GM18526 (cell line): ENCODE measurements around the gene SP7.

Experiments
- POLR2A ChIP-seq: IDR thresholded peaks from 3 replicates; pipeline ENCODE4 v1.6.1; 2011; ENCODE audit not compliant: insufficient read length; ENCODE audit errors: extremely low read depth

Gene SP7

GRCh38 chr12:53295070-53295890, 40.9 kb downstream of the SP7 start, which contains the start of gene PFDN5:
Gene PFDN5, plus strand, starts transcription at chr12:53295542. Its CDS starts 26 bp downstream, at chr12:53295568.
- peak; percentile 82 for TF ChIP-seq POLR2A

- TF ChIP-seq POLR2A = no peak
Measured at GRCh38 chr12:53292426-53292825, 43.7 kb downstream of the SP7 start.

GRCh38 chr12:53290661-53291060, 45.5 kb downstream of the SP7 start:
- TF ChIP-seq POLR2A = no peak

- no peak for TF ChIP-seq POLR2A
Measured at GRCh38 chr12:53289891-53290290, 46.3 kb downstream of the SP7 start.

GRCh38 chr12:53288322-53288721, 47.8 kb downstream of the SP7 start:
- no peak for TF ChIP-seq POLR2A

GRCh38 chr12:53287741-53288216, 48.4 kb downstream of the SP7 start:
- no peak for TF ChIP-seq POLR2A

GRCh38 chr12:53286448-53286847, 49.7 kb downstream of the SP7 start:
- no peak for TF ChIP-seq POLR2A

- no peak for TF ChIP-seq POLR2A
Measured at GRCh38 chr12:53279888-53280498, 56.2 kb downstream of the SP7 start.

GRCh38 chr12:53279283-53279869, 56.8 kb downstream of the SP7 start:
- no peak for TF ChIP-seq POLR2A

- TF ChIP-seq POLR2A = no peak
Measured at GRCh38 chr12:53277981-53278380, 58.2 kb downstream of the SP7 start.
